ENCODE measurements around the gene PTPRG. TPM values are rescaled to one million over a fixed set of nuclear protein-coding genes. Genes with fewer than 3 reads are reported as not detected.

Gene PTPRG
- total and polyA plus RNA-seq, 2 donors (not counting 3 experiments of a cell fraction or from before 2014, with no cell fraction given), result 8.9 to 39.1 TPM

- CTCF ChIA-PET, result interaction anchor here (1.1 to 3.6 kb wide), 4 partner anchors 13 to 269 kb away, joined by 3 to 15 read pairs (median 7); no protein-coding TSS in a partner anchor
- H3K36me3 ChIP-seq (ENCODE audit: control insufficient read depth in 2 of 2, extremely low read depth in 1 of 2, insufficient read depth in 2 of 2, low read length in 2 of 2), result no peaks in the 10 kb centered on the region
- POLR2A ChIA-PET, result no interaction called here
These were observed 358.0 kb downstream of the PTPRG start for GRCh38 chr3:61919371-61919770.

More at GRCh38 chr3:61919371-61919770, 358.0 kb downstream of the PTPRG start:
- Histone ChIP-seq H3K27me3 (ENCODE audit: control insufficient read depth in 2 of 2, insufficient read depth in 2 of 2, low read length in 2 of 2) (no peaks in the 10 kb centered on the region), H3K4me3 (replicated peaks in 1 of 3; ENCODE audit: insufficient read depth in 1 of 3, low read depth in 1 of 3, low read length in 3 of 3) (no peak overlapping the region), H3K4me1 (ENCODE audit: control insufficient read depth, extremely low read depth, insufficient read depth, low read length) (peaks cover 6% of the 10 kb centered on the region), H3K9ac (replicated peaks; ENCODE audit: extremely low read depth, insufficient read depth, low read length) (no peak overlapping the region), H3K9me3 (replicated peaks; ENCODE audit: control insufficient read depth, insufficient read depth, low read length) (no peaks in the 10 kb centered on the region), H3K9me1 (replicated peaks; ENCODE audit: control insufficient read depth, extremely low read depth, insufficient read depth, low read length) (no peaks in the 10 kb centered on the region), H4K20me1 (replicated peaks; ENCODE audit: control insufficient read depth, extremely low read depth, insufficient read depth, low read length) (no peaks in the 10 kb centered on the region), H2AFZ (ENCODE audit: low read depth, low read length) (no peak overlapping the region), H3K4me2 (ENCODE audit: insufficient read depth, low read length) (no peak overlapping the region), H3K79me2 (ENCODE audit: control insufficient read depth, insufficient read depth, low read length) (no peaks in the 10 kb centered on the region), H3K27ac (ENCODE audit: insufficient read depth, low read depth, low read length) (no peak overlapping the region)
- dilution Hi-C loops (cut with MboI; ENCODE audit: extremely low pct_ligation_motif_present, low sequenced_read_pairs) (no loop called here), intact Hi-C loops (cut with micrococcal nuclease) (no loop called here)
- FAIRE-seq (no peak), DNase-seq (ENCODE audit: low read depth, low spot score) (no peak)
- no peak for TF ChIP-seq JUN (IDR thresholded peaks at IDR 0.05; ENCODE audit: borderline replicate concordance, insufficient read depth, insufficient read length, low read depth)
- no peak for TF ChIP-seq CTCF (IDR thresholded peaks at IDR 0.05; ENCODE audit: extremely low read depth in 1 of 2, insufficient read depth in 1 of 2, low read depth in 1 of 2, low read length in 2 of 2)
- no peak for TF ChIP-seq POLR2AphosphoS5 (IDR thresholded peaks at IDR 0.05; ENCODE audit: insufficient read depth, low read depth, low read length)
- no peak for TF ChIP-seq GATA2 (IDR thresholded peaks at IDR 0.05; ENCODE audit: insufficient read depth, insufficient read length, low read depth, low read length)
- TF ChIP-seq POLR2A (IDR thresholded peaks at IDR 0.05; ENCODE audit: low read depth, low read length), result no peak
- no peak for TF ChIP-seq MAX (IDR thresholded peaks at IDR 0.05; ENCODE audit: insufficient read depth, insufficient read length)
- no peak for TF ChIP-seq MYC (IDR thresholded peaks at IDR 0.05; ENCODE audit: low read depth, low read length)
- no peak for TF ChIP-seq FOS (IDR thresholded peaks at IDR 0.05; ENCODE audit: borderline replicate concordance, insufficient read depth, low read length)
- TF ChIP-seq EZH2 (IDR thresholded peaks at IDR 0.05; ENCODE audit: borderline replicate concordance, low read depth, low read length, severe bottlenecking), result no peak
- no TSS peak for BruUV-seq (replicated peaks)
